Nephron progenitor cell (in vitro differentiated cells): ENCODE data around the gene SLC25A38.
"Not testable (repeated sequence)": the region's sequence is repeated elsewhere in the genome, so short reads cannot be mapped to it uniquely, and the experiment has no call there.

ENCODE experiments used
- DNase-seq: peaks from one replicate; pipeline ENCODE4 v3.0.0; 2021
- H3K27ac Mint-ChIP-seq: 2 replicates; pipeline ENCODE4 v1.8.0; 2021; ENCODE audit warnings: mild to moderate bottlenecking, moderate library complexity, mixed read lengths
- H3K27me3 Mint-ChIP-seq: 2 replicates; pipeline ENCODE4 v1.8.0; 2021; ENCODE audit warnings: mild to moderate bottlenecking, low read depth, mixed read lengths; ENCODE audit not compliant: poor library complexity
- H3K36me3 Mint-ChIP-seq: 2 replicates; pipeline ENCODE4 v1.8.0; 2021; ENCODE audit warnings: low read depth, mixed read lengths
- H3K4me1 Mint-ChIP-seq: 2 replicates; pipeline ENCODE4 v1.8.0; 2021; ENCODE audit warnings: mixed read lengths
- H3K4me3 Mint-ChIP-seq: 2 replicates; pipeline ENCODE4 v1.8.0; 2021; ENCODE audit warnings: mild to moderate bottlenecking, moderate library complexity, mixed read lengths
- H3K9me3 Mint-ChIP-seq: 2 replicates; pipeline ENCODE4 v1.8.0; 2021; ENCODE audit warnings: mild to moderate bottlenecking, moderate library complexity, mixed read lengths
- CTCF ChIP-seq: fragments of 200-600 bp; sonication (generic); IDR thresholded peaks from 2 replicates; pipeline ENCODE4 v1.5.0; 2021; ENCODE audit warnings: antibody characterized with exemption

Gene SLC25A38

GRCh38 chr3:39349080-39349479 lies 34.1 kb upstream of the SLC25A38 start:
- Mint-ChIP-seq H3K9me3 (no peaks in the 10 kb centered on the region), H3K36me3 (no peaks in the 10 kb centered on the region), H3K4me1 (no peaks in the 10 kb centered on the region), H3K27me3 (peaks cover 13% of the 10 kb centered on the region), H3K27ac (no peak overlapping the region), H3K4me3 (no peak overlapping the region)
- TF ChIP-seq CTCF = no peak
- no peak for DNase-seq

GRCh38 chr3:39350714-39351113 lies 32.5 kb upstream of the SLC25A38 start:
- H3K4me1 Mint-ChIP-seq = no peaks in the 10 kb centered on the region
- no peak overlapping the region for H3K27ac Mint-ChIP-seq
- no peak for TF ChIP-seq CTCF
- H3K4me3 Mint-ChIP-seq = no peak overlapping the region
- H3K36me3 Mint-ChIP-seq = no peaks in the 10 kb centered on the region
- H3K27me3 Mint-ChIP-seq = peaks cover 25% of the 10 kb centered on the region
- DNase-seq = no peak
- H3K9me3 Mint-ChIP-seq = no peaks in the 10 kb centered on the region

- not testable (repeated sequence) for H3K9me3 Mint-ChIP-seq, H3K27ac Mint-ChIP-seq, H3K36me3 Mint-ChIP-seq, DNase-seq, H3K4me1 Mint-ChIP-seq, H3K4me3 Mint-ChIP-seq
- peaks cover 27% of the 10 kb centered on the region for H3K27me3 Mint-ChIP-seq
Observed at GRCh38 chr3:39351134-39351533, 32.0 kb upstream of the SLC25A38 start.

GRCh38 chr3:39353168-39353927 lies 29.8 kb upstream of the SLC25A38 start:
- H3K27me3 Mint-ChIP-seq = peaks cover 21% of the 10 kb centered on the region
- H3K4me3 Mint-ChIP-seq = not testable (repeated sequence)

GRCh38 chr3:39358333-39358732 lies 24.8 kb upstream of the SLC25A38 start:
- TF ChIP-seq CTCF = no peak
- no peaks in the 10 kb centered on the region for H3K36me3 Mint-ChIP-seq
- no peak overlapping the region for H3K4me3 Mint-ChIP-seq
- peaks cover 9% of the 10 kb centered on the region for H3K4me1 Mint-ChIP-seq
- peaks cover 5% of the 10 kb centered on the region for H3K9me3 Mint-ChIP-seq
- H3K27ac Mint-ChIP-seq = no peak overlapping the region
- no peak for DNase-seq
- peaks cover 24% of the 10 kb centered on the region for H3K27me3 Mint-ChIP-seq

More at GRCh38 chr3:39353168-39353927, 29.8 kb upstream of the SLC25A38 start:
- H3K27ac Mint-ChIP-seq, H3K36me3 Mint-ChIP-seq, H3K4me1 Mint-ChIP-seq, DNase-seq, H3K9me3 Mint-ChIP-seq: not testable (repeated sequence)

- Mint-ChIP-seq H3K4me1 (peaks cover 9% of the 10 kb centered on the region), H3K4me3 (no peak overlapping the region), H3K36me3 (no peaks in the 10 kb centered on the region), H3K9me3 (peaks cover 11% of the 10 kb centered on the region), H3K27ac (no peak overlapping the region), H3K27me3 (peaks cover 25% of the 10 kb centered on the region)
- DNase-seq = no peak
- no peak for TF ChIP-seq CTCF
Observed at GRCh38 chr3:39361252-39361927, 21.8 kb upstream of the SLC25A38 start.

GRCh38 chr3:39362192-39362591 lies 21.0 kb upstream of the SLC25A38 start:
- TF ChIP-seq CTCF = no peak
- H3K27me3 Mint-ChIP-seq = peaks cover 25% of the 10 kb centered on the region
- H3K36me3 Mint-ChIP-seq = no peaks in the 10 kb centered on the region
- H3K4me3 Mint-ChIP-seq = no peak overlapping the region
- DNase-seq = no peak
- peaks cover 9% of the 10 kb centered on the region for H3K4me1 Mint-ChIP-seq
- H3K9me3 Mint-ChIP-seq = peaks cover 11% of the 10 kb centered on the region
- H3K27ac Mint-ChIP-seq = no peak overlapping the region
